Thyroid gland (tissue), 4 donors: ENCODE results near the gene CNTN2. TPM values are rescaled to one million over a fixed set of nuclear protein-coding genes. Genes with fewer than 3 reads are reported as not detected.

ENCODE experiments used
- DNase-seq, 2 donors: peaks; one replicate each; pipeline ENCODE4 v3.0.0-alpha.2; 2019
- H3K27ac ChIP-seq, 3 donors: fragments of 200-600 bp; sonication (generic); 1 replicate in 2 of 3; 2 replicates in 1 of 3; pipeline ENCODE4 v1.5.1; 2016 to 2019; ENCODE audit warnings: mild to moderate bottlenecking in 1 of 3, moderate library complexity in 1 of 3
- H3K27me3 ChIP-seq: fragments of 200-600 bp; sonication (generic); one replicate; pipeline ENCODE4 v1.5.1; 2019
- H3K36me3 ChIP-seq, 2 donors: fragments of 200-600 bp; sonication (generic); one replicate each; pipeline ENCODE4 v1.5.1; 2016 to 2019
- H3K4me1 ChIP-seq, 2 donors: fragments of 200-600 bp; sonication (generic); one replicate each; pipeline ENCODE4 v1.5.1; 2017 to 2019
- H3K4me3 ChIP-seq, 3 donors: fragments of 200-600 bp; sonication (generic); replicated peaks in 1 of 3; 1 replicate in 2 of 3; 2 replicates in 1 of 3; pipeline ENCODE4 v1.5.1; 2016; ENCODE audit warnings: mild to moderate bottlenecking in 1 of 3
- H3K9me3 ChIP-seq: fragments of 200-600 bp; sonication (generic); one replicate; pipeline ENCODE4 v1.5.1; 2017
- POLR2A ChIP-seq, 2 donors: fragments of 450-650 bp; IDR thresholded peaks; one replicate each; pipeline ENCODE4 v1.6.1; 2017; ENCODE audit warnings: antibody characterized with exemption in 2 of 2, mild to moderate bottlenecking in 2 of 2, moderate library complexity in 1 of 2
- WGBS, 2 donors: methylation state at CpG; one replicate each; pipeline ENCODE4 v1.1.5; 2017; 5-methylcytosine and 5-hydroxymethylcytosine counted together
- intact Hi-C: fragments of 100-400 bp; cut with DNase I; formaldehyde crosslinking; loops from one replicate; pipeline ENCODE4 v1.15.1; 2023
- total RNA-seq, 4 donors: library from RNA; depleted of rRNA; stranded (reverse); fragments of >200 nt; gene quantifications; one replicate each; pipeline ENCODE4 v1.2.3, GENCODE V29; 2016
- TF ChIP-seq, protein P1 (sequence below), 6 experiments: fragments of 200-600 bp in 3 of 6; fragments of 450-650 bp in 3 of 6; sonication (generic) in 3 of 6; IDR thresholded peaks; one replicate each; pipeline ENCODE4 v1.5.1; 2016 to 2019; ENCODE audit warnings: antibody characterized with exemption in 6 of 6, mild to moderate bottlenecking in 2 of 6, inconsistent platforms in 1 of 6, moderate library complexity in 1 of 6

The CNTN2 gene
- total RNA-seq, 4 donors from 2014 or later = 0.20 to 0.45 (median 0.27) TPM; not detected in 1

DNA sequence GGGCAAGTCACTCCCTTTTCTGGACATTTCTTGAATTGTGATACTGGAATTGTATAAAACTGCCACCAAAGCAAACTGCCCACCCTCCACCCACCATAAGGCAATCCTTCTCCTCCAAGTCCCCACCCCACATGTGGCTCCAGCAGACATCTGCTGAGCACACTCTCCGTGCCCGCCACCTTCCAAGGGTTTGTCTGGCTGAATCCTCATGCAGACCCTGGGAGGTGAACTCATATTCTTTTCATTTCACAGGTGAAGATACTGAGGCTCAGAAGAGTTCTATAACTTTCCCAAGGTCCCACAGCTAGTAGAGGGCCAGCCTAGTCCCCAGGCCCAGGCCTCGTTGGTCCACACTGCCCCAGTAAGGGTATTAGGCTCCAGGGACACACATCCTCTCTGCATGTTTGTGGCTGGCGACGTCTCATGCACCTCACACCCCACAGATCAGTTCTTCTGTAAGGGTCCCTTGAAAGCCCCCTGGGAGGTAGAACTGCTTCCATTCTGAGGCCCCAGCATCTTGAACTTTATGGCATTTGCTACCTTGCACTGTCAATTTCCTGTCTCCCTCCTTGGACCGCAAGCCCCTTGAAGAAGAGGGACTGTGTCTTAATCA is 14.1 kb downstream of the CNTN2 start:
- H3K36me3 ChIP-seq = no peaks in the 10 kb centered on the region
- peaks cover 4 to 7% of the 10 kb centered on the region in 2 donors for H3K4me1 ChIP-seq
- H3K27ac ChIP-seq = no peak overlapping the region
- H3K9me3 ChIP-seq = no peaks in the 10 kb centered on the region
- WGBS, 2 donors = 94 to 99% methylated on average over 6 of the region's 6 CpGs
- TF ChIP-seq, protein P1, sequence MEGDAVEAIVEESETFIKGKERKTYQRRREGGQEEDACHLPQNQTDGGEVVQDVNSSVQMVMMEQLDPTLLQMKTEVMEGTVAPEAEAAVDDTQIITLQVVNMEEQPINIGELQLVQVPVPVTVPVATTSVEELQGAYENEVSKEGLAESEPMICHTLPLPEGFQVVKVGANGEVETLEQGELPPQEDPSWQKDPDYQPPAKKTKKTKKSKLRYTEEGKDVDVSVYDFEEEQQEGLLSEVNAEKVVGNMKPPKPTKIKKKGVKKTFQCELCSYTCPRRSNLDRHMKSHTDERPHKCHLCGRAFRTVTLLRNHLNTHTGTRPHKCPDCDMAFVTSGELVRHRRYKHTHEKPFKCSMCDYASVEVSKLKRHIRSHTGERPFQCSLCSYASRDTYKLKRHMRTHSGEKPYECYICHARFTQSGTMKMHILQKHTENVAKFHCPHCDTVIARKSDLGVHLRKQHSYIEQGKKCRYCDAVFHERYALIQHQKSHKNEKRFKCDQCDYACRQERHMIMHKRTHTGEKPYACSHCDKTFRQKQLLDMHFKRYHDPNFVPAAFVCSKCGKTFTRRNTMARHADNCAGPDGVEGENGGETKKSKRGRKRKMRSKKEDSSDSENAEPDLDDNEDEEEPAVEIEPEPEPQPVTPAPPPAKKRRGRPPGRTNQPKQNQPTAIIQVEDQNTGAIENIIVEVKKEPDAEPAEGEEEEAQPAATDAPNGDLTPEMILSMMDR (IDR thresholded peaks at IDR 0.05) = no peak
- no peak for TF ChIP-seq POLR2A (IDR thresholded peaks at IDR 0.05)
- intact Hi-C loops = no loop called here
- no peak for DNase-seq
- no peak overlapping the region for H3K4me3 ChIP-seq
- no peaks in the 10 kb centered on the region for H3K27me3 ChIP-seq

DNA sequence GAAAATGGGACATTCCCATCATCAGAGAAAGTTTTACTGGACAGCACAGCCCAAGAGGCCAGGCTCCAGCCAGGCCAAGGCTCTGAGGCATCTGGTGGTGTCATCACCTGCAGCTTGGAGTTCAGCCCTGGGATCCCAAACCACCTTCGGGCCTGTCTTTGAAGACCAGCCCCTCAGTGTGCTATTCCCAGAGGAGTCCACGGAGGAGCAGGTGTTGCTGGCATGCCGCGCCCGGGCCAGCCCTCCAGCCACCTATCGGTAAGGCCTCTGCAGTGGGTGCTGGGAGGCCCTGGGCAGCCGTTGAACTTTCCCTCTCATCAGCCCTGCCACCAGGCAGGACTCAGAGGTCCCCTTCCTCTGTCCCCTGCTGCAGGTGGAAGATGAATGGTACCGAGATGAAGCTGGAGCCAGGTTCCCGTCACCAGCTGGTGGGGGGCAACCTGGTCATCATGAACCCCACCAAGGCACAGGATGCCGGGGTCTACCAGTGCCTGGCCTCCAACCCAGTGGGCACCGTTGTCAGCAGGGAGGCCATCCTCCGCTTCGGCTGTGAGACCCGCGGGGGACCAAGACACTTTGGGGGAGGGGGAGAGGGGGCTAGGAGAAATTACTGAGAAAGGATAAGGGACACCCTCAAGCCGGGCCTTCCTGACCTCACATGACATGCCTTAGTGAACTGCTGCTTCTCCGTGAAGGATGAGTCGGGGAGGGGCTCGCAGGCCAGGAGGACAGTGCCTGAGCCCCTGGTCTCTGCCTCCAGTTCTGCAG is 15.0 kb downstream of the CNTN2 start:
- H3K9me3 ChIP-seq = no peaks in the 10 kb centered on the region
- peaks cover 4 to 8% of the 10 kb centered on the region in 2 donors for H3K4me1 ChIP-seq
- H3K27ac ChIP-seq = no peak overlapping the region
- DNase-seq = no peak
- 88 to 89% methylated on average over 13 of the region's 19 CpGs for WGBS, 2 donors
- H3K36me3 ChIP-seq = no peaks in the 10 kb centered on the region
- H3K27me3 ChIP-seq = no peaks in the 10 kb centered on the region
- intact Hi-C loops = no loop called here
- no peak overlapping the region for H3K4me3 ChIP-seq
- no peak for TF ChIP-seq POLR2A (IDR thresholded peaks at IDR 0.05)
- TF ChIP-seq, protein P1 (IDR thresholded peaks at IDR 0.05) = no peak

DNA sequence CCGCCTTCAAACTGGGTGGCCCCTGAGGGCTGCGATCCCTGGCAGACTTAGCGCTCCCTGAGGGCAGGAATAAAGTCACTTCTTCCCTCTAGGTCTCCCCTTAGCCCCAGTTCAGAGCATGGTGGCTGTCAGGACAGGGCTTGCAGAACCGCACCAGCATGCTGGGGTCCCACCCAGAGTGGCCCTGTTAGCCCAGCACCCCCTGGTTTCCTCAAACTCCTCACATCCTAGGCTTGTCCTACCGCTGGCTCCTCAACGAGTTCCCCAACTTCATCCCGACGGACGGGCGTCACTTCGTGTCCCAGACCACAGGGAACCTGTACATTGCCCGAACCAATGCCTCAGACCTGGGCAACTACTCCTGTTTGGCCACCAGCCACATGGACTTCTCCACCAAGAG is 15.8 kb downstream of the CNTN2 start:
- intact Hi-C loops = no loop called here

DNA sequence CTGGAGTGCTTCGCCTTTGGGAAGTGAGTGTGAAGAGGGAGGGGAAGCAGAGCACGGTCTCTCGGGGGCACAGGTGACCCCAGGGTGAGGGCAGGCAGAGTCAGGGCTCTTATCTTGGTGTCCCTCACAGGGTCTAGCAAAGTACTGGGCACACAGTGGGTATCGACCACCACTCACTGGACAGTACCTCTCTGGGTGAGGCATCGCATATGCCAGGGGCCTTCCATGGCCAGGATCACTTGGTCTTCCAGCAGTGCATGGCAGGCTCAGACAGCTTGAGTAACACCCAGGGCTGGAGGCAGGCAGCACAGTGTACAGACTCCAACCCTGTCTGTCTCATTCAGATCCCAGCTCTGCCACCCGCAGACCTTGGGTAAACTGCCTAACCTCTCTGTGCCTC is 16.6 kb downstream of the CNTN2 start:
- intact Hi-C loops = loop anchor here (2.0 kb wide), 1 partner anchor 71 kb away; no protein-coding TSS in a partner anchor
- no peak for DNase-seq
- H3K36me3 ChIP-seq = no peaks in the 10 kb centered on the region
- H3K27me3 ChIP-seq = no peaks in the 10 kb centered on the region
- no peak overlapping the region for H3K4me3 ChIP-seq
- no peak overlapping the region for H3K27ac ChIP-seq
- TF ChIP-seq, protein P1 (IDR thresholded peaks at IDR 0.05) = no peak
- TF ChIP-seq POLR2A (IDR thresholded peaks at IDR 0.05) = no peak
- H3K4me1 ChIP-seq = peaks cover 4 to 8% of the 10 kb centered on the region in 2 donors
- WGBS, 2 donors = 92% methylated on average over 4 of the region's 6 CpGs
- H3K9me3 ChIP-seq = no peaks in the 10 kb centered on the region

More for the DNA sequence above, 15.8 kb downstream of the CNTN2 start:
- Histone ChIP-seq H3K4me1 (peaks cover 4 to 8% of the 10 kb centered on the region in 2 donors), H3K27me3 (no peaks in the 10 kb centered on the region), H3K36me3 (no peaks in the 10 kb centered on the region), H3K9me3 (no peaks in the 10 kb centered on the region), H3K27ac (no peak overlapping the region), H3K4me3 (no peak overlapping the region)
- no peak for TF ChIP-seq POLR2A (IDR thresholded peaks at IDR 0.05)
- TF ChIP-seq, protein P1 (IDR thresholded peaks at IDR 0.05) = no peak
- no peak for DNase-seq
- 89 to 92% methylated on average over 12 of the region's 12 CpGs for WGBS, 2 donors

DNA sequence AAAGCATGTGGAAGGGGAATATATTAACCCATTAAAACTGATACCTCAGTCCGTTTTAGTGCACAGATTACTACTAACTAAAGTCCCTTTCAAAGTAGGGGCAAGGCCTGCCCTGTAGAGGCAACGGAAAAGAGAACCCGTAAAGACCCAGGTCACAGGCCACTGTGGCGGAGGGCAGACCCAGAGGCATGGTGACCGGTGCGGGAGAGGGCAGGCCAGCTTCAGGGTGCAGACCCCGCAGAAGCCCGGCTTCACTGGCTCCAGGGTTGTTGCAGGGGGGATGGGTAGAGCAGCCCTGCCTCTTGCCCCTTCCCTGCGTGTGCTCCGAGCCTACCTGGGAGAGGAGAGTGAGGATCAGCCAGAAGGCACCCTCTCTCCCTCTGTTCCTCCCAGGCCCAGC is 17.7 kb downstream of the CNTN2 start:
- DNase-seq = no peak
- H3K4me3 ChIP-seq = no peak overlapping the region
- no peak overlapping the region for H3K27ac ChIP-seq
- no peaks in the 10 kb centered on the region for H3K9me3 ChIP-seq
- intact Hi-C loops = loop anchor here (2.0 kb wide), 1 partner anchor 72 kb away; no protein-coding TSS in a partner anchor
- H3K27me3 ChIP-seq = no peaks in the 10 kb centered on the region
- peaks cover 4 to 8% of the 10 kb centered on the region in 2 donors for H3K4me1 ChIP-seq
- TF ChIP-seq, protein P1 (IDR thresholded peaks at IDR 0.05) = no peak
- TF ChIP-seq POLR2A (IDR thresholded peaks at IDR 0.05) = no peak
- no peaks in the 10 kb centered on the region for H3K36me3 ChIP-seq
- 86 to 90% methylated on average over 10 of the region's 10 CpGs for WGBS, 2 donors
